GM18505 (cell line): ENCODE results near the gene SCN3B.

Experiments
- ATAC-seq: cut with Tn5 transposase; IDR thresholded peaks from one replicate; pipeline ENCODE4 v1.9.1; 2021; ENCODE audit not compliant: unreplicated experiment
- POLR2A ChIP-seq: IDR thresholded peaks from 4 replicates; pipeline ENCODE4 v1.6.1; 2011; ENCODE audit warnings: borderline replicate concordance; ENCODE audit not compliant: insufficient read depth, insufficient read length; ENCODE audit errors: extremely low read depth

The SCN3B gene

DNA sequence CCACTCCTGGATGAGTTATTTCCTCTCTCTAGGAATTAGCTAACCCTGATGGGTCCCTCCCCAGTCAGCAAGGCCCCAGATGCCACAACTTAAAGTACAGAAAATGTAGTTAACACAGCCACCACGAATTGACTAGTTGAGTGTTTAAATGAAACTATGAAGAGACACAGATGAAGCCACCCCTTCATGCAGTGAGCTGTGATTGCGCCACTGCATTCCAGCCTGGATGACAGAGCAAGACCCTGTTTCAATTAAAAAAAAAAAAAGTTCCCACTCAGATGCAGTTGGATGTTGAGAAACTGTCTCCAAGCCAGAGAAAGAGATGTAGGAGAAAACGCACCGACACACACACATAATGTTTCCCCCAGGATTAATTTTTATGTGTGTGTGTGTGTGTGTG lies 53.3 kb downstream of the SCN3B start:
- TF ChIP-seq POLR2A, result no peak
- no peak for ATAC-seq

DNA sequence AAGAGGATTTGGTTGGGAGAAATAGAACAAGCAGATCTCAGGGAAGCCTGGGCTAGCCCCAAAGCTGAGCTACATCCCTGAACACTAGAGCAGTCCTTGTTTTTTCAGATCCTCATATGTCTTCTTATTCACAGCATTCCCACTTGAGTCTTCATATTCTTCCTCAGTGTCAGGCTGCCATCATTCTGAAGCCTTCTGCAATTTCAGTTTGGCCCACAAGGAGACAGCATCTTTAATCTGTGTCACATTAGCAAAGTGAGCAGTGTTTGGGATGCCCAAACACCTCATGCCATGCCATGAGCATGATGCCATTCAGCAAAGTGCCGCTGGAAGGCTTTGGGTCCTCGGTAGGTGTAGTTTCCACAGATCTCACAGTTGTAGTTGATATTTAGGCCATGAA lies 56.6 kb downstream of the SCN3B start:
- no peak for ATAC-seq
- no peak for TF ChIP-seq POLR2A

DNA sequence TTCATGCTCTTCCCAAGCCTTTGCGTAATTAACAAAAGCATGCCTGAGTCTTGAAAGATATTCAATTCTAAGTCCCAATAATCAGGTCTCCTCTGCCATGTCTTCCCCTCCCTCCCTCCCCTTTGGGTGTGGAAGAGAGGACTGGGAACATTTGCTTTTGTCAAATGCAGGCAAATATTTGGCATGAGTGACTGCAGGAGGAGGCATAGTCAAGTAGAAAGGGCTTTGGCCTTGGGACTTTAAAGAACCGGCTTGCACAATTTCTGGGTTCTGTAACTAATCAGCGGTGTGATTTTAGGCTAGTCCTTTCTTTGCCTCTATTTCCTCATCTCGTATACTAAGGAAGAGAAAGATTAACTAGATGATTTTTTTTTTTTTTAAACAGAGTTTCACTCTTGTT lies 59.5 kb downstream of the SCN3B start:
- TF ChIP-seq POLR2A, result no peak
- no peak for ATAC-seq

GRCh38 chr11:123594188-123594901 lies 60.1 kb downstream of the SCN3B start:
- TF ChIP-seq POLR2A, result no peak
- ATAC-seq, result no peak

GRCh38 chr11:123593570-123593969 lies 60.9 kb downstream of the SCN3B start:
- ATAC-seq, result no peak
- no peak for TF ChIP-seq POLR2A

DNA sequence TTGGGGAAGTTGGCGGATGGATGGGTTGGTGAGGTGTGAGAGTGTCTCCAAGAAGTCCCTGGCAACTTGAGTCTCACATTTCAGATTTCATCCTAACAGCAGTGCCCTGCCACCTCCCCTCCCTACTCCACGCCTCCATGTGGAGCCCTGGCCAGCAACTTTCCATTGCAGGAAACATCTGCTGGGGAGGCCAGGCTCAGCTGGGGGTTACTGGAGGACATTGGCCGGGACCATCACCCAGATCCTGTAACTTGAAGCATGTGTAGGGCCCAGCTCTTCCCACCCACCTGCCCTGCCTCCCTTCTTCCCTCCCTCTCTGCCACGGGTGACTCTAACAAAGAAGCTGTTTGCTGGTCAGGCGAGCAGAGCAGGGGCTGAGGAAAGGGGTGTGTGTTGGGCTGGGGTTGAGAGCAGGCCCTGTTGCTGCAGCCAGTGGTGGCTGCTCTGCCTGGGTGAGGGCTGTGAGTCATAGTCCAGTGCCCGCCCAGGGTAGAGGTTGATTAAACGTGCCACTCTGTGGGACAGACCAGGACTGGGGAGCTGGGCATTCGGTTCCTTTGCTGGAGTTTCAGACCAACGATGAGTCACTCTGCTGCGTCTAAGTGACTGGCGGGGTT lies 64.0 kb downstream of the SCN3B start:
- no peak for ATAC-seq
- TF ChIP-seq POLR2A, result no peak

- TF ChIP-seq POLR2A, result no peak
- ATAC-seq, result no peak
Measured at GRCh38 chr11:123588864-123589262, 65.6 kb downstream of the SCN3B start.

DNA sequence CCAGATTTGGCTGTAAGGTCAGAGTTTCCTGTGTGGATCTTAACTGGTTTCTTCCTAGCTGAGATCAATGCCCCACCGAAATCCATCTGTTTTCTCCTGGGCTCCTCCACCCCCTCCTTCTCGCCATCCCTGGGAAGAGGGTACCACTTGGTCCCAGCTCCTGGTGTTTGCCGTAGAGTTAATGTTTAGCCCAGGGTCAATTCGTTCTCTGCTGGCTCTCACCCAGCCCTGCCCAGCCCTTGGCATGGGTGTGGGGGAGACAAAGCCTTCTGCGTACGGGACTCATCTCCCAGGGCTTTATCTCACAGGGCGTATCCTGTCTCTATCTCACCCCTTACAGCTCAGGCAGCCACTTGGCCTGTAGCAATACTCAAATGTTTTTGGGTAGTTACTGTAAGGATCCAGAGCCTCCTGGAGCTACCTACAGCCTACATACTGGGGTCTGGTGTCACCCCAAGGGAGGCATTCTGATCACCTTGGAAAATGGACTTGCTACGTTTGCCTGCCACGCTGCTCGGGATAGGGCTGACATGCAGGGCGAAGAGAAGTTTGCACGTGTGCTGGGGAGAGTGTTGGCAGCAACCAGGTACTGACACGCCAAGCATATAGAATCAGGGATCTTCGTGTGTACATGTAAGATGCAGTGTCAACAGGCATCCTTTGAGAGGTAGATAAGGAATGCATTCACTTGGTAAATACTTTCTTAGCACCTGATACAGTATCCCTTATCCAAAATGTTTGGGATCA lies 66.1 kb downstream of the SCN3B start:
- no peak for TF ChIP-seq POLR2A

DNA sequence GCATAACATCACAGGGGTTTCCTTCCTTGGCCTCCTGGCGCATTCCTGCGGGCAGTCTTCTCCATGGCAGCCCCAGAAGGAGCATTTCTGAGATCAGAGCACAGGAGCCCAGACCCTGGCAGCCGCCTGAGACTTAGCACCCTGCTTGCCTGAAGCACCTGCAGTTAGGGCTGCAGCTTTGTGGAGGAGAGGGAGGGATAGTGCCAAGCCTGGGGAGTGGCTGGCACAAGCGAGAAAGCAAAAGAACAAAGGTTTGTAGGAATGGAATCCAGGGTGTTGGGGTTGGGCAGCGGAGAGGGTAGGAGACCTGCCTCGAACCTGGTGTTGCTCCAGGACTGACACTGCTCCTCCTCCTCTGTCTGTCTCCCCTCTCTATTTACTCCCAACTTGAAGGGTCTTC lies 66.9 kb downstream of the SCN3B start:
- no peak for TF ChIP-seq POLR2A
- ATAC-seq, result no peak

More for the DNA sequence above, 66.1 kb downstream of the SCN3B start:
- ATAC-seq, result no peak

DNA sequence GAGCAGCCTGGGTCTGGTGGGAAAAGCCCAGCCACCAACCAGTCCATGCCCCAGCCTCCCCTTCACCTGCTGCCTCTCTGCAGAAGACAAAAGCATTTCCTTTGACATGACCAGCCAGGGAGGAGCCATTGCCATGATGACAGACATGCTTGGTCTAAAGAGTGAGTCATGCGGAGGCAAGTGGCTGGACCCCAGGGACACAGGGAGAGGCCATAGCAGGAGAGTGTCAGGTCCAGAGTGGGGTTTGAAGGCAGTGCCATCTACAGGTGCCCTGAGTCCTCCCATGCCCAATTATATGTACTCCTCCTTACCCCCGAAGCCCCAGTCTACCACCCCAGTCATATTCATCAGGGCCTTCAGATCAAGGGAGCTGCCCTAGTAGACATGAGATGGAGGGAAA lies 67.4 kb downstream of the SCN3B start:
- no peak for ATAC-seq
- TF ChIP-seq POLR2A, result no peak

DNA sequence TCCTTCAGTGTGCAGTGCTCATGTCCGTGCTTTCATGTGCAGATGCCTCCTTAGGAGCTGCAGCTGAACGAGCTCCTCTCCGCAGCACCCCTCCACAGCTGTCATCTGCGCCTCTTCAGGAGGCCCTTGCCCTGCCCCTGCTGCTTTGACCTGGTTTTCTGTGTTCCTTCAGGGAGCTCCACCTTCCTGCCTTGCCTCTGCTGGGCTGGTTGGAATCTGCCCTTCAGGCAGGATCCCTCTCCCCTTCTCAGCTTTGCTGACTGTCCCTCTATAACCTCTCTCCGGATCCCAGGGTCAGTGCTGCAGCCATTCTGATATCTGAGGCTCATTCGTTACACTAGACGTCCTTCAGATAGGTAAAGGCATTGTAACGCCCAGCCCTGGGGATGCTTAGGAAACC lies 67.9 kb downstream of the SCN3B start:
- no peak for TF ChIP-seq POLR2A
- no peak for ATAC-seq

DNA sequence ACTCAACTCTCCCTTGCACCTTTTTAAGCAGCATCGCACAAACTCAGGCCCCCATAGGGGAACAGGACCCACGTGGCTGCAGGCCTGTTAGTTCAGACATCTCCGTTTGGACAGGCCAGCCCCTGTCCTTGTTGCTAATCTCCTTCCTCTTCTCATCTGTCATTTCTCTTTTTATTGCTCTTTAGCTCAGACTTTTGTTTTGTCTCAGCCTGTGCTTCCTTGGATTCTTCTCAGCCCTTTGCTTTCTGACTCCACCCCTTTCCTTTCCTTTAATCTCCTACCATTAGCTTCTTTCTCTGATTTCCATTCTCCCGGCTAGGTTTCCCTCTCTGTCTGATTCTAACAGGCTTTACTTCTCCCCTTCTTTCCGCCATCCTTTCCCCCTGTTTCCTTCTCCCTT lies 68.7 kb downstream of the SCN3B start:
- TF ChIP-seq POLR2A, result no peak
- ATAC-seq, result no peak

DNA sequence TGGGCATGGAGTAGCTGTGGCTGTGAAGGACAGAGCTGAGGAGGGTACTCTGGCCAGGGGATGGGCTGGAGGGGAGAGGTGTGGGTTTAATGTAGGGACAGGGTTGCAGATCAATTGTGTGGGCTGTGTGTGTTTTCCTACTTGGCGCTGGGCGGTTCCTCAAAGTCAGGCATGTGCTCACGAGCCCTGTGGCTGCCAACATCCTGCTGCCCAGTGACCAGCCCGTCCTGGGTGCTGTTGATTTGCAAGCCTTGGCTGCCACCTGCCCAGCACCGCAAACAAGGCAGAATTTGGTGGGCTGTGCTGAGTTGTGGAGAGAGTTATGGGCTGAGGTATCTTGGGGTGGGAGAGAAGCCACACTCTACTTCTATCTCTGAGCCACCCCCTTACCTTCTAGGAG lies 69.2 kb downstream of the SCN3B start:
- no peak for ATAC-seq
- TF ChIP-seq POLR2A, result no peak

GRCh38 chr11:123584737-123585136 lies 69.7 kb downstream of the SCN3B start:
- no peak for ATAC-seq
- no peak for TF ChIP-seq POLR2A
